WTC11 (cell line): ENCODE measurements around the gene PRICKLE1. TPM values are rescaled to one million over a fixed set of nuclear protein-coding genes. Genes with fewer than 3 reads are reported as not detected.
A peak's percentile ranks its signal among the peaks of the same experiment; 100 is the strongest.

Experiments used
- ATF1 ChIP-seq: sonication (generic); formaldehyde crosslinking; IDR thresholded peaks from 2 replicates; pipeline ENCODE4 v1.8.1; 2023; ENCODE audit warnings: mild to moderate bottlenecking, moderate library complexity, missing genetic modification reagents
- ATF3 ChIP-seq: sonication (generic); formaldehyde crosslinking; conservative IDR thresholded peaks from 2 replicates; pipeline ENCODE4 v1.8.1; 2022; ENCODE audit warnings: mild to moderate bottlenecking, missing genetic modification reagents
- ATF6 ChIP-seq: sonication (generic); formaldehyde crosslinking; IDR thresholded peaks from 2 replicates; pipeline ENCODE4 v1.8.1; 2023; ENCODE audit warnings: mild to moderate bottlenecking, missing genetic modification reagents
- CREM ChIP-seq: sonication (generic); formaldehyde crosslinking; IDR thresholded peaks from 2 replicates; pipeline ENCODE4 v1.8.1; 2022; ENCODE audit warnings: mild to moderate bottlenecking, missing genetic modification reagents, moderate library complexity
- CTCF ChIP-seq: fragments of 200-600 bp; IDR thresholded peaks from 2 replicates; pipeline ENCODE4 v1.8.0; 2022; ENCODE audit warnings: antibody characterized with exemption
- E2F1 ChIP-seq: sonication (generic); formaldehyde crosslinking; IDR thresholded peaks from 2 replicates; pipeline ENCODE4 v1.8.0; 2022; ENCODE audit warnings: mild to moderate bottlenecking, missing genetic modification reagents
- E2F4 ChIP-seq: sonication (generic); formaldehyde crosslinking; IDR thresholded peaks from 2 replicates; pipeline ENCODE4 v1.8.1; 2022; ENCODE audit warnings: low read depth, mild to moderate bottlenecking, moderate library complexity, missing genetic modification reagents, borderline replicate concordance
- FOXK1 ChIP-seq: sonication (generic); formaldehyde crosslinking; IDR thresholded peaks from 2 replicates; pipeline ENCODE4 v1.8.0; 2022; ENCODE audit warnings: mild to moderate bottlenecking, moderate library complexity, missing genetic modification reagents
- GRHL2 ChIP-seq: fragments of 250-450 bp; sonication (Bioruptor Pico); IDR thresholded peaks from 2 replicates; pipeline ENCODE4 v1.8.0; 2022; ENCODE audit warnings: mild to moderate bottlenecking, moderate library complexity; ENCODE audit not compliant: insufficient replicate concordance, severe bottlenecking
- GTF2I ChIP-seq: fragments of 250-450 bp; sonication (Bioruptor Pico); conservative IDR thresholded peaks from 2 replicates; pipeline ENCODE4 v1.4.0; 2021; ENCODE audit warnings: mild to moderate bottlenecking
- HMGA2 ChIP-seq: fragments of 250-450 bp; sonication (Bioruptor Pico); IDR thresholded peaks from 2 replicates; pipeline ENCODE4 v1.4.0; 2021; ENCODE audit warnings: mild to moderate bottlenecking, moderate library complexity
- IRF2 ChIP-seq: sonication (generic); formaldehyde crosslinking; IDR thresholded peaks from 2 replicates; pipeline ENCODE4 v1.8.0; 2022; ENCODE audit warnings: low read depth, missing genetic modification reagents, borderline replicate concordance
- MAX ChIP-seq: sonication (generic); formaldehyde crosslinking; IDR thresholded peaks from 2 replicates; pipeline ENCODE4 v1.8.0; 2022; ENCODE audit warnings: mild to moderate bottlenecking, missing genetic modification reagents
- NR2C2 ChIP-seq: sonication (generic); formaldehyde crosslinking; IDR thresholded peaks from 2 replicates; pipeline ENCODE4 v1.8.0; 2022; ENCODE audit warnings: mild to moderate bottlenecking, missing genetic modification reagents
- RELA ChIP-seq: sonication (generic); formaldehyde crosslinking; IDR thresholded peaks from 2 replicates; pipeline ENCODE4 v1.8.1; 2022; ENCODE audit warnings: missing genetic modification reagents, mild to moderate bottlenecking, borderline replicate concordance
- TCF7 ChIP-seq: sonication (generic); formaldehyde crosslinking; IDR thresholded peaks from 2 replicates; pipeline ENCODE4 v1.8.0; 2022; ENCODE audit warnings: mild to moderate bottlenecking, low read depth, missing genetic modification reagents, moderate library complexity
- ZBTB21 ChIP-seq: sonication (generic); formaldehyde crosslinking; IDR thresholded peaks from 2 replicates; pipeline ENCODE4 v1.8.1; 2023; ENCODE audit warnings: mild to moderate bottlenecking, missing genetic modification reagents, borderline replicate concordance
- ZBTB43 ChIP-seq: sonication (generic); formaldehyde crosslinking; IDR thresholded peaks from 2 replicates; pipeline ENCODE4 v1.8.1; 2023; ENCODE audit warnings: mild to moderate bottlenecking, missing genetic modification reagents
- ZNF263 ChIP-seq: sonication (generic); formaldehyde crosslinking; IDR thresholded peaks from 2 replicates; pipeline ENCODE4 v1.8.1; 2022; ENCODE audit warnings: low read depth, mild to moderate bottlenecking, moderate library complexity, missing genetic modification reagents
- ZNF281 ChIP-seq: sonication (generic); formaldehyde crosslinking; IDR thresholded peaks from 2 replicates; pipeline ENCODE4 v1.8.0; 2023; ENCODE audit warnings: mild to moderate bottlenecking, missing genetic modification reagents
- ZNF512 ChIP-seq: sonication (generic); formaldehyde crosslinking; IDR thresholded peaks from 2 replicates; pipeline ENCODE4 v1.8.1; 2022; ENCODE audit warnings: missing genetic modification reagents, borderline replicate concordance
- total RNA-seq: library from RNA; stranded (reverse); gene quantifications from 3 replicates; pipeline ENCODE4 v1.2.3, GENCODE V29; 2021

The PRICKLE1 gene
- total RNA-seq, 1 experiment from 2014 or later: 11.7 TPM

- peak; percentile 84 for TF ChIP-seq CTCF
- no peak for TF ChIP-seq ZNF263 (CRISPR knock-in tag)
- no peak for TF ChIP-seq IRF2
- TF ChIP-seq ATF6: no peak
- peak; percentile 24 for TF ChIP-seq MAX (CRISPR knock-in tag)
- peak; percentile 53 for TF ChIP-seq FOXK1 (CRISPR knock-in tag)
- TF ChIP-seq ZBTB43 (CRISPR knock-in tag): 0 out of 2 replicates have a peak, but pooled peaks have one; percentile 41
- TF ChIP-seq E2F4 (CRISPR knock-in tag): no peak
- TF ChIP-seq NR2C2 (CRISPR knock-in tag): no peak
- TF ChIP-seq CREM (CRISPR knock-in tag): 0 out of 2 replicates have a peak, but pooled peaks have one; percentile 13
- 0 out of 2 replicates have a peak, but pooled peaks have one; percentile 65 for TF ChIP-seq RELA (CRISPR knock-in tag)
- no peak for TF ChIP-seq ATF3 (CRISPR knock-in tag)
- no peak for TF ChIP-seq E2F1 (CRISPR knock-in tag)
- TF ChIP-seq HMGA2: no peak
- no peak for TF ChIP-seq ATF1
- TF ChIP-seq ZNF512 (CRISPR knock-in tag): no peak
- no peak for TF ChIP-seq GRHL2 (CRISPR knock-in tag)
- TF ChIP-seq ZNF281 (CRISPR knock-in tag): no peak
- TF ChIP-seq TCF7 (CRISPR knock-in tag): no peak
- 0 out of 2 replicates have a peak, but pooled peaks have one; percentile 35 for TF ChIP-seq ZBTB21 (CRISPR knock-in tag)
- no peak for TF ChIP-seq GTF2I (CRISPR knock-in tag)
Observed at GRCh38 chr12:42482748-42483520, 106.6 kb downstream of the PRICKLE1 start (continued).
